A549 (cell line): ENCODE data around the gene NEK7.

Experiments
- BHLHE40 ChIP-seq: IDR thresholded peaks from 2 replicates; pipeline ENCODE4 v1.6.1; 2012; ENCODE audit warnings: low read depth, low read length, inconsistent platforms
- CTCF ChIP-seq: fragments of >200 bp; sonication (Bioruptor Twin); formaldehyde crosslinking; IDR thresholded peaks from 3 replicates; pipeline ENCODE4 v1.5.1; 2016
- HOXA7 ChIP-seq: fragments of 250-450 bp; sonication (Bioruptor Pico); IDR thresholded peaks from 2 replicates; pipeline ENCODE4 v1.5.0; 2020; ENCODE audit warnings: mild to moderate bottlenecking, moderate library complexity
- JUN ChIP-seq, 2 experiments: fragments of >200 bp; sonication (Bioruptor Twin); formaldehyde crosslinking; IDR thresholded peaks; 2 replicates in 1 of 2; 3 replicates in 1 of 2; pipeline ENCODE4 v1.6.1; 2016 to 2017
- MAX ChIP-seq: IDR thresholded peaks from 2 replicates; pipeline ENCODE4 v1.6.1; 2012
- PHF8 ChIP-seq: fragments of 200-600 bp; sonication (generic); IDR thresholded peaks from 2 replicates; pipeline ENCODE4 v1.6.1; 2016; ENCODE audit warnings: low read depth, mild to moderate bottlenecking, antibody characterized with exemption, moderate library complexity, borderline replicate concordance
- POLR2A ChIP-seq: IDR thresholded peaks from 2 replicates; pipeline ENCODE4 v1.6.1; 2012; ENCODE audit warnings: mild to moderate bottlenecking, low read length
- TP53 ChIP-seq: fragments of 250-450 bp; sonication (Bioruptor Pico); IDR thresholded peaks from 2 replicates; pipeline ENCODE4 v1.5.0; 2021; ENCODE audit warnings: mild to moderate bottlenecking, moderate library complexity

- TF ChIP-seq PHF8 (no peak), CTCF (no peak), HOXA7 (CRISPR knock-in tag) (no peak), TP53 (CRISPR knock-in tag) (no peak), POLR2A (no peak), JUN (IDR thresholded peaks at IDR 0.05) (no peak), BHLHE40 (no peak), MAX (no peak)
These were observed 76.3 kb downstream of the NEK7 start for GRCh38 chr1:198232940-198233675.
